Renal pelvis (tissue), 4 donors: ENCODE results near the gene SYCE1. TPM values are rescaled to one million over a fixed set of nuclear protein-coding genes. Genes with fewer than 3 reads are reported as not detected.

ENCODE experiments used
- DNase-seq: peaks from one replicate; pipeline ENCODE4 v3.0.0-alpha.2; 2013
- polyA plus RNA-seq, 3 donors: library from polyadenylated mRNA; unstranded; fragments of 120-200 nt; gene quantifications; one replicate each; pipeline ENCODE4 v1.2.1, GENCODE V29; 2013; ENCODE audit not compliant: insufficient read length in 3 of 3

SYCE1 gene
- polyA plus RNA-seq, 3 donors = 0.30 to 0.34 (median 0.34) TPM

DNA sequence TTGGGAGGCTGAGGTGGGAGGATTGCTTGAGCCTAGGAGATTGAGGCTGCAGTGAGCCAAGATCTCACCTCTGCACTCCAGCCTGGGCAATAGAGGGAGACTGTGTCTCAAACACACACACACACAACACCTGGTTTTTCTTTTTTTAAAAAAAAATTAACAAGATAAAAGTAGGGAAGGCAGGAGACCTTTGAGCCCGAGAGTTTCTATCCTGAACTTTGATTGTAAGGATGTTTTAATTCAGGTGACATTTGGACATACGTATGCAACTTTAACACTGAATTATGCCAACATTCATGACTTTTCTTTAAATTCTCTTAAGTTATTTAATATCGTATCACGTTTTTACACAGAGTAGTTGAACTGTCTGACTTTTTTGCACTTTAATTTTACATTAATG is 49.9 kb downstream of the SYCE1 start:
- no peak for DNase-seq

- no peak for DNase-seq
Observed at GRCh38 chr10:133511907-133512528, 53.4 kb downstream of the SYCE1 start.

DNA sequence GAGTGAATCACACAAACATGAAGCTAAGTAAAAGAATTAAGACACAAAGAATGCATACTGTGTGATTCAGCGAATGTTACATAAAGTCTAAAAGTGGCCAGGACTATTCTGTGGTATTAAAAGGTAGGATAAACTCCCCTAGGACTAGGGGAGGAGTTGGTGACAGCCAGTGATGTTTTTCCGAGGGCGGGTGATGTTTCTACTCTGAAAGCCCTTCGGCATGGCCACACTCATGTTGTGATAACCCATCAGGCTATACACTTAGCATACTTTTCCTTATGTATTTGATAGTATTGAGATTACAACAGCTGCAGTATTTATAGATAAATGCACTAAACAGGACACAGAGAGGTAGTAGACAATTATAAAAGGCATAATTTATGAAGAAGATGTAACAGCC is 54.0 kb downstream of the SYCE1 start:
- DNase-seq = no peak

DNA sequence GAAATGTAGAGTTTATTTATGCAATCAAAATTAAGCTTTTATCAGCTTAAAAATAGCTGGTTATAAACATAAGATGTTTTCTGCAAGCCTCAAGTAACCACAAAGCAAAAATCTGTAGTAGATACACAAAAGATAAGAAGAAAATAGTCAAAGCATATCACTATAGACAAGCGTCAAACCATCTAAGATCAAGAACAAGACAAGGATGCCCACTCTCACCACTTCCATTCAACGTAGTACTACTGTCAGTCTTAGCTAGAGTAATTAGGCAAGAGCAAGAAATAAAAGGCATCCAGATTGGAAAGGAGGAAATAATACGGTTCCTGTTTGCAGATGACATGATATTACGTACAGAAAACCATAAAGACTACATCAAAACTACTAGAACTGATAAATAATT is 55.7 kb downstream of the SYCE1 start:
- no peak for DNase-seq

Other genes starting within 250 kb of the SYCE1 start
- under 1 TPM; 0.20 to 0.25 (median 0.24) TPM for gene CALY, start 228.7 kb downstream of the SYCE1 start, polyA plus RNA-seq
- gene PRAP1, start 218.2 kb downstream of the SYCE1 start, polyA plus RNA-seq = 1 to 10 TPM; 5.9 to 6.5 (median 6.4) TPM
- 10 to 100 TPM; 20.8 to 25.1 (median 24.3) TPM for gene FUOM, start 207.6 kb downstream of the SYCE1 start, polyA plus RNA-seq
- 100 to 1,000 TPM; 143 to 155 (median 153) TPM for gene ECHS1, start 192.2 kb downstream of the SYCE1 start, polyA plus RNA-seq
- gene PAOX, start 186.3 kb downstream of the SYCE1 start, polyA plus RNA-seq = 1 to 10 TPM; 6.7 to 8.4 (median 6.7) TPM
- 10 to 100 TPM; 65.7 to 92.6 (median 90.0) TPM for gene MTG1, start 171.4 kb downstream of the SYCE1 start, polyA plus RNA-seq
- gene SPRN, start 141.0 kb downstream of the SYCE1 start, polyA plus RNA-seq = 1 to 10 TPM; 4.6 to 6.7 (median 6.1) TPM
- gene SCART1, start 111.6 kb downstream of the SYCE1 start, polyA plus RNA-seq = 1 to 10 TPM; 1.6 to 4.9 (median 3.5) TPM
- 1 to 10 TPM; 1.3 to 2.4 (median 2.4) TPM for gene CYP2E1, start 38.2 kb downstream of the SYCE1 start, polyA plus RNA-seq
- gene FRG2B, start 61.2 kb upstream of the SYCE1 start, polyA plus RNA-seq = not detected